GM18868 (cell line): ENCODE results near the gene PDS5B.

Source experiments
- ATAC-seq: cut with Tn5 transposase; IDR thresholded peaks from one replicate; pipeline ENCODE4 v1.9.1; 2021; ENCODE audit warnings: mild to moderate bottlenecking, moderate library complexity; ENCODE audit not compliant: unreplicated experiment

PDS5B gene

DNA sequence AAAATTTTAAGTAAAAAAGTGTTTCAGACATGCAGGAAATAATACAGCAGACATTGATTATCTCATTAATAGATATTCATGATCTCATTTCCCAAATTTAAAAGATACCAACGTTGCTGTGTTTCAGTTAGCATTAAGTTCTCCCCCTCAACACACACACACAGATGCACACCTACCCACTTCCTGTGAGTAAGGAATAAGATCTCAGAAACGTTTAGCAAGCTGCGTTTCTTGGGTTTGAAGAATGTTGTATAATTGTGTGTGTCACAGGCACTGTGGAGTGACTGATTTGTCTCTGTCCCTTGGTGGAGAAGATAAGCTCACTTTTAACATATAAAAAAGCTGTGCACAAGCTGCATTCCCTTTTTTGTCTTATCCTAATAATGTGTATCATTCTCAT is 196.8 kb downstream of the PDS5B start:
- peak; percentile 47 for ATAC-seq

- ATAC-seq: no peak
Measured at GRCh38 chr13:32790731-32791130, 204.5 kb downstream of the PDS5B start.

- ATAC-seq: peak; percentile 89
Measured at GRCh38 chr13:32791545-32792172, 205.4 kb downstream of the PDS5B start.

GRCh38 chr13:32796754-32797153 is 210.5 kb downstream of the PDS5B start:
- no peak for ATAC-seq

DNA sequence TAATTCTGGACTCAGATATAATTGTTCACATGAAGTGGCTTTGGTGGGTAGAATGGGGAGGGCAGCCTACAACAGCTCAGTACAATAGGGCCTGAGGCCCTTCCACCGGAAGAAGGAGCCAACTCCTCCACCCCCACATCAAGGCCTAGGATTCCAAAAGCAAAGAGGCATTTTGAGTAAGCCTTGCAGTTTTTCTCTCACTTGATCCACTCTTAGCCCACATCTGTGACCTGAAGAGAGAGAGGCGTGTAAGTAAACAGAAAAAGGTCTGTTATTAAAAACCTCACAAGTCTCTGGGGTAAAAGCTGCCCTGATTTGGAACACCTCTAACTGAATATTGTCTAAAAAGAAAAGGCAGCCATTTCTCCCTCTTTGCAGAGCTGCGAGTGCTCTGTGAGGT is 215.9 kb downstream of the PDS5B start:
- no peak for ATAC-seq

DNA sequence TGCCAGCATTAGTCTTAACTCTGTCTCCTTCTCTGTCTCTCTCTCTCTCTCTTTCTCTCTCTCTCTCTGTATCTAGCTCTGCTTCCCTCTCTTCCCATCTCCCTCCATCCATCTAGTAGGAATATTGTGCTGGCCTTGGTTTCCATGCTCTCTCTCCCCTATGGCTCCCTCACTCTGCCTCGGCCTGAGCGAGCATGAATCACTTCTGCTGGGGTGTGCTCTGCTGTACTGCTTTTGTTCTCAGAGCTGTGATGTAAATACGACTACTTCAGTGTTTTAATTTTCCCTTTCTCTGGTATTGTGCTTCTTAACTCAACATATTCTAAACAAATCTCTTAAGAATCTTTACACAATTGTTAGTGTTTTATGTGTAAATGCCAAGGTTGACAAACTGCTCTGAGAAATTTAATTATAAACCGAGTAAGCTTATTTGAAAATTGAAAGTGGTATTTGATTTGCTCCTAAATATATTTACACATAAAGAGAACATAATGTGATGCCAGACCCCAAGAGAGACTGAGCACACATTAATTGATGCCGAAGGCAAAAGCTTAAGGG is 218.5 kb downstream of the PDS5B start:
- ATAC-seq: no peak

GRCh38 chr13:32811297-32811800 is 225.1 kb downstream of the PDS5B start:
- ATAC-seq: peak; percentile 81

DNA sequence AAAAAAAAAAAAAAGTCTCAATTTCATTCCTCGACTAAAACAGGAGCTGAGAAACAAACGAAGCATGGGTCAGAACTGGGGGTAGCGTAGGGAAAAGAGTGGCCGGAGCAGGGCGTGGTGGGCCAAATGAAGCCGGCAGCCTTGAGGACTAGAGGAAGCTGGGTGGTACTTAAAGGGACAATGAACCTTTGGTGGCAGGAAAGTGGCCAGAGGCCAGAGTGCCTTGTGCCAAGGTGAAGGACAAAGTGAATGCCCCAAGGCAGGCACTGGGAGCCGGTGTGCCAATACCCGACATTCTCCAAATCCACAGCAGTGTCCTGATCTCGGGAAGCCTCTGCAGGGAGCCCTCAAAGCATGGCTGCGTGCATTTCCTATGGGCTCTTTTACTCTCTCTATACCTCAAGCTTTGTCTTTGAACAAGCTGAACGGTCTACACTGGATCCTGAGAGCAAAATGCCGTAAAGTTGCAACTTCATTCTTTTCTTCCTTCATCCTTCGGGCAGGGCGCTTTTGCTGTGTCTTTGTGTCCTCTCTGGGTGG is 235.0 kb downstream of the PDS5B start:
- no peak for ATAC-seq

- ATAC-seq: no peak
Measured at GRCh38 chr13:32822771-32823170, 236.5 kb downstream of the PDS5B start.

DNA sequence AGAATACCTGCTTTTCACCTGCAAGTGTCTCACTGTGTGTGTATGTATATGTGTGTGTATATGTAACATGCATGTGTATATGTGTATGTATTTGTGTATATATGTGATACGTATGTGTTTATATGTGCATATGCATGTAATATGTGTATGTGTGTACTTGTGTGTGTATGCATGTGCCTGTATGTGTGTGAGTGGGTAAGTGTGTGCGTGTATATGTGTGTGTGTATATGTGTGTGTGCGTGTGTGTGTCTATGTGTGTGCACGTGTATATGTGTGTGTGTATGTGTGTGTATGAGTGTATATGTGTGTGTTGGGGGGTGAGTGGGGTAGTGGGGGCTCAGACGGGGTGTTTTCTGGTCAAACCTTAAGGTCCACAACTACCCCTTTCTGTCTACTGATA is 237.3 kb downstream of the PDS5B start:
- ATAC-seq: no peak

- no peak for ATAC-seq
Measured at GRCh38 chr13:32824061-32824460, 237.8 kb downstream of the PDS5B start.

GRCh38 chr13:32824675-32825074 is 238.4 kb downstream of the PDS5B start:
- ATAC-seq: no peak

- ATAC-seq: no peak
Measured at GRCh38 chr13:32825481-32825880, 239.2 kb downstream of the PDS5B start.

- ATAC-seq: peak; percentile 73
Measured at GRCh38 chr13:32826372-32826771, 240.1 kb downstream of the PDS5B start.
